ENCODE measurements around the gene CARD11. TPM values are rescaled to one million over a fixed set of nuclear protein-coding genes. Genes with fewer than 3 reads are reported as not detected.

CARD11 gene
- total and polyA plus RNA-seq, 2 of the 4 experiments (the other 2 are of a cell fraction) = 0.18 to 0.26 TPM

DNA sequence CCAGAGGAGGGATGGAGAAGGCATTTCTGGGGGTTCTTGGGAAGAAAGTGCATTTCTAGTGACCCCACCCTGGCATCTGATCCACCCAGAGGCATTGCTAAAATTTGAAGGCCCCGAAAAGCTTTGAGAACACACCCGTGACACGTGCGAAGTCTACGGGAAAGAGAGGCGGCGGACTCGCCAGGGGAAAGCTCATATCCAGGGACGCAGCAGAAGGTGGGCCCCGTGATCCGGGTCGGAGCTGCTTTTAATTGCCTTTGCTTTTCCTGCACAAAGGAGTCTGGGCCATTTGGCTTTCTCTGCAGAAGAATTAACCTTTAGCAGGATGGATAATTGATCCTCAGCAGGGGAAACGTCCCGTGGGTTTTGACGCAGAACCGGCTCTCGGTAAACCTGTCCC, 50.3 kb downstream of the CARD11 start:
- WGBS, 2 experiments (ENCODE audit: extremely low coverage in 2 of 2, insufficient read length in 1 of 2) = 75% methylated on average over 13 of the region's 17 CpGs; no CpG with 5 or more reads in 1 of the 2 experiments
- TF ChIP-seq POLR2A (IDR thresholded peaks at IDR 0.05; ENCODE audit: low read depth, low read length) (no peak), MXI1 (IDR thresholded peaks at IDR 0.05; ENCODE audit: borderline replicate concordance, low read depth, low read length) (no peak), NFE2L2 (IDR thresholded peaks at IDR 0.05; ENCODE audit: low read depth, low read length) (no peak), FOS (IDR thresholded peaks at IDR 0.05; ENCODE audit: low read depth, low read length) (no peak), MAFK (IDR thresholded peaks at IDR 0.05; ENCODE audit: low read depth, low read length) (no peak), SMC3 (IDR thresholded peaks at IDR 0.05; ENCODE audit: low read depth, low read length) (no peak), MAZ (IDR thresholded peaks at IDR 0.05; ENCODE audit: borderline replicate concordance, low read depth, low read length) (no peak), CHD1 (IDR thresholded peaks at IDR 0.05; ENCODE audit: low read depth, low read length) (no peak), RCOR1 (IDR thresholded peaks at IDR 0.05; ENCODE audit: insufficient replicate concordance, low read length) (no peak), BHLHE40 (IDR thresholded peaks at IDR 0.05; ENCODE audit: low read depth, low read length) (no peak), RFX5 (IDR thresholded peaks at IDR 0.05; ENCODE audit: low read depth, low read length) (no peak), RAD21 (IDR thresholded peaks at IDR 0.05; ENCODE audit: low read length) (no peak), CEBPB (IDR thresholded peaks at IDR 0.05; ENCODE audit: low read depth, low read length) (no peak)
- TF ChIP-seq, protein P1, sequence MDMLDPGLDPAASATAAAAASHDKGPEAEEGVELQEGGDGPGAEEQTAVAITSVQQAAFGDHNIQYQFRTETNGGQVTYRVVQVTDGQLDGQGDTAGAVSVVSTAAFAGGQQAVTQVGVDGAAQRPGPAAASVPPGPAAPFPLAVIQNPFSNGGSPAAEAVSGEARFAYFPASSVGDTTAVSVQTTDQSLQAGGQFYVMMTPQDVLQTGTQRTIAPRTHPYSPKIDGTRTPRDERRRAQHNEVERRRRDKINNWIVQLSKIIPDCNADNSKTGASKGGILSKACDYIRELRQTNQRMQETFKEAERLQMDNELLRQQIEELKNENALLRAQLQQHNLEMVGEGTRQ (IDR thresholded peaks at IDR 0.05; ENCODE audit: low read depth, low read length) = no peak
- TF ChIP-seq, protein P2, sequence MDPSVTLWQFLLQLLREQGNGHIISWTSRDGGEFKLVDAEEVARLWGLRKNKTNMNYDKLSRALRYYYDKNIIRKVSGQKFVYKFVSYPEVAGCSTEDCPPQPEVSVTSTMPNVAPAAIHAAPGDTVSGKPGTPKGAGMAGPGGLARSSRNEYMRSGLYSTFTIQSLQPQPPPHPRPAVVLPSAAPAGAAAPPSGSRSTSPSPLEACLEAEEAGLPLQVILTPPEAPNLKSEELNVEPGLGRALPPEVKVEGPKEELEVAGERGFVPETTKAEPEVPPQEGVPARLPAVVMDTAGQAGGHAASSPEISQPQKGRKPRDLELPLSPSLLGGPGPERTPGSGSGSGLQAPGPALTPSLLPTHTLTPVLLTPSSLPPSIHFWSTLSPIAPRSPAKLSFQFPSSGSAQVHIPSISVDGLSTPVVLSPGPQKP (IDR thresholded peaks at IDR 0.05; ENCODE audit: borderline replicate concordance, low read depth, low read length) = no peak
- TF ChIP-seq, protein P3, sequence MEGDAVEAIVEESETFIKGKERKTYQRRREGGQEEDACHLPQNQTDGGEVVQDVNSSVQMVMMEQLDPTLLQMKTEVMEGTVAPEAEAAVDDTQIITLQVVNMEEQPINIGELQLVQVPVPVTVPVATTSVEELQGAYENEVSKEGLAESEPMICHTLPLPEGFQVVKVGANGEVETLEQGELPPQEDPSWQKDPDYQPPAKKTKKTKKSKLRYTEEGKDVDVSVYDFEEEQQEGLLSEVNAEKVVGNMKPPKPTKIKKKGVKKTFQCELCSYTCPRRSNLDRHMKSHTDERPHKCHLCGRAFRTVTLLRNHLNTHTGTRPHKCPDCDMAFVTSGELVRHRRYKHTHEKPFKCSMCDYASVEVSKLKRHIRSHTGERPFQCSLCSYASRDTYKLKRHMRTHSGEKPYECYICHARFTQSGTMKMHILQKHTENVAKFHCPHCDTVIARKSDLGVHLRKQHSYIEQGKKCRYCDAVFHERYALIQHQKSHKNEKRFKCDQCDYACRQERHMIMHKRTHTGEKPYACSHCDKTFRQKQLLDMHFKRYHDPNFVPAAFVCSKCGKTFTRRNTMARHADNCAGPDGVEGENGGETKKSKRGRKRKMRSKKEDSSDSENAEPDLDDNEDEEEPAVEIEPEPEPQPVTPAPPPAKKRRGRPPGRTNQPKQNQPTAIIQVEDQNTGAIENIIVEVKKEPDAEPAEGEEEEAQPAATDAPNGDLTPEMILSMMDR (conservative IDR thresholded peaks at IDR 0.05; ENCODE audit: low read depth, low read length) = no peak
- in situ Hi-C loops (cut with MboI; ENCODE audit: low sequenced_read_pairs) = no loop called here

More for the DNA sequence above, 50.3 kb downstream of the CARD11 start:
- Histone ChIP-seq H3K9me3 (ENCODE audit: control insufficient read depth, insufficient read depth, low read length) (peaks cover 4% of the 10 kb centered on the region; the same call in 1 of the 2 replicates), H3K79me1 (ENCODE audit: low read depth in 1 of 2, low read length in 2 of 2) (no peaks in the 10 kb centered on the region), H3K4ac (ENCODE audit: low read depth, low read length) (no peak overlapping the region), H3K18ac (ENCODE audit: low read depth, low read length) (no peak overlapping the region), H3K4me2 (ENCODE audit: low read depth, low read length) (no peak overlapping the region), H3K4me1 (ENCODE audit: control insufficient read depth, insufficient read depth, low read length) (no peaks in the 10 kb centered on the region), H3K27me3 (ENCODE audit: control insufficient read depth, insufficient read depth, low read length) (no peaks in the 10 kb centered on the region; the same call in 1 of the 2 replicates), H2BK20ac (ENCODE audit: low read depth, low read length) (no peak overlapping the region), H4K91ac (ENCODE audit: insufficient read depth, low read depth, low read length) (no peak overlapping the region), H2BK5ac (ENCODE audit: low read depth, low read length, poor library complexity, severe bottlenecking) (no peak overlapping the region), H4K8ac (ENCODE audit: low read depth in 2 of 2, low read length in 2 of 2) (no peak overlapping the region), H2AK9ac (replicated peaks; ENCODE audit: low read depth, low read length, poor library complexity) (no peak overlapping the region), H3K9me1 (ENCODE audit: insufficient read depth, low read length) (no peaks in the 10 kb centered on the region), H3K4me3 (ENCODE audit: insufficient read depth, low read depth, low read length) (no peak overlapping the region), H3K9ac (ENCODE audit: low read depth, low read length) (no peak overlapping the region), H3K27ac (ENCODE audit: insufficient read depth, low read length) (no peak overlapping the region), H2BK15ac (ENCODE audit: low read depth, low read length) (no peak overlapping the region), H2AK5ac (ENCODE audit: low read depth, low read length) (no peak overlapping the region), H3K14ac (replicated peaks; ENCODE audit: low read depth, low read length) (no peak overlapping the region), H3K36me3 (ENCODE audit: control insufficient read depth, insufficient read depth, low read length) (no peaks in the 10 kb centered on the region), H3K23ac (ENCODE audit: low read depth, low read length) (no peak overlapping the region), H2BK120ac (ENCODE audit: low read depth, low read length) (no peak overlapping the region), H4K5ac (ENCODE audit: low read depth, low read length) (no peak overlapping the region), H3K56ac (ENCODE audit: extremely low read depth, insufficient read depth, low read length) (no peak overlapping the region), H2AFZ (replicated peaks; ENCODE audit: low read length, poor library complexity) (no peak overlapping the region), H4K20me1 (ENCODE audit: insufficient read depth, low read length) (no peaks in the 10 kb centered on the region)
- DNase-seq (no peak), ATAC-seq (ENCODE audit: low read depth) (no peak)
- CTCF ChIA-PET = no interaction called here
- POLR2A ChIA-PET (ENCODE audit: unreplicated experiment) = no interaction called here
- no TSS peak for BruUV-seq (replicated peaks)
- dilution Hi-C loops (cut with HindIII; ENCODE audit: low sequenced_read_pairs, unreplicated experiment) = no loop called here
- intact Hi-C loops (cut with micrococcal nuclease) = no loop called here

Data from IMR-90 (cell line).